Natural killer cell (primary cell): ENCODE data around the gene EPHA4. TPM values are rescaled to one million over a fixed set of nuclear protein-coding genes. Genes with fewer than 3 reads are reported as not detected.

ENCODE experiments used
- ATAC-seq, 3 donors: fragments of 150-1000 bp in 2 of 3; fragments of 200-7000 bp in 1 of 3; cut with Tn5 transposase; 1 replicate in 1 of 3; 2 replicates in 2 of 3; pipeline ENCODE4 v1.10.0; 2021; ENCODE audit warnings: mild to moderate bottlenecking in 2 of 3, moderate library complexity in 2 of 3
- DNase-seq, 2 donors: peaks; one replicate each; pipeline versions ENCODE4 v3.0.0 to v3.0.0-alpha.2; 2013 to 2021; ENCODE audit warnings: mixed read lengths in 1 of 2
- H3K27ac ChIP-seq: one replicate; pipeline ENCODE4 v1.5.1; 2013; ENCODE audit warnings: mild to moderate bottlenecking, low read length
- H3K27me3 ChIP-seq: one replicate; pipeline ENCODE4 v1.6.1; 2013; ENCODE audit warnings: low read length; ENCODE audit not compliant: control insufficient read depth, insufficient read depth
- H3K36me3 ChIP-seq: one replicate; pipeline ENCODE4 v1.6.1; 2013; ENCODE audit warnings: low read length; ENCODE audit not compliant: control insufficient read depth, insufficient read depth
- H3K4me1 ChIP-seq: one replicate; pipeline ENCODE4 v1.6.1; 2013; ENCODE audit warnings: low read length; ENCODE audit not compliant: control insufficient read depth, insufficient read depth
- H3K4me3 ChIP-seq: one replicate; pipeline ENCODE4 v1.5.1; 2013; ENCODE audit warnings: low read length
- H3K9me3 ChIP-seq: one replicate; pipeline ENCODE4 v1.6.1; 2013; ENCODE audit warnings: low read length; ENCODE audit not compliant: control insufficient read depth, insufficient read depth
- H3K27ac Mint-ChIP-seq, 2 donors: one replicate each; pipeline ENCODE4 v1.8.0; 2022; ENCODE audit warnings: mild to moderate bottlenecking in 2 of 2, mixed read lengths in 2 of 2, moderate library complexity in 1 of 2
- H3K27me3 Mint-ChIP-seq, 2 donors: one replicate each; pipeline ENCODE4 v1.8.0; 2022; ENCODE audit warnings: low read depth in 2 of 2, mixed read lengths in 2 of 2
- H3K36me3 Mint-ChIP-seq: one replicate; pipeline ENCODE4 v1.8.0; 2022; ENCODE audit warnings: mixed read lengths
- H3K4me1 Mint-ChIP-seq, 2 donors: one replicate each; pipeline ENCODE4 v1.8.0; 2022; ENCODE audit warnings: mixed read lengths in 2 of 2
- H3K4me3 Mint-ChIP-seq: one replicate; pipeline ENCODE4 v1.8.0; 2022; ENCODE audit warnings: mild to moderate bottlenecking, moderate library complexity, mixed read lengths
- H3K9me3 Mint-ChIP-seq, 2 donors: one replicate each; pipeline ENCODE4 v1.8.0; 2022; ENCODE audit warnings: mixed read lengths in 2 of 2
- WGBS: methylation state at CpG from one replicate; pipeline ENCODE4 v1.1.7; 2013; ENCODE audit warnings: missing lambda C conversion rate; ENCODE audit not compliant: insufficient coverage; 5-methylcytosine and 5-hydroxymethylcytosine counted together
- intact Hi-C: fragments of 100-400 bp; cut with micrococcal nuclease; formaldehyde crosslinking; loops from one replicate; pipeline ENCODE4 v1.14.2; 2022
- total RNA-seq, 4 donors: library from RNA; stranded (reverse); fragments of 120-200 nt in 1 of 4; gene quantifications; one replicate each; pipeline versions ENCODE4 v1.2.3 to v1.2.4, GENCODE V29; 2013 to 2022
- TF ChIP-seq, protein P1 (sequence below): fragments of 200-600 bp; IDR thresholded peaks from one replicate; pipeline ENCODE4 v1.8.0; 2022; ENCODE audit warnings: antibody characterized with exemption

Gene EPHA4
- total RNA-seq, result 10 to 100 TPM; 27.2 to 48.6 (median 44.7) TPM
- 71.9 TPM for total RNA-seq (2013)

DNA sequence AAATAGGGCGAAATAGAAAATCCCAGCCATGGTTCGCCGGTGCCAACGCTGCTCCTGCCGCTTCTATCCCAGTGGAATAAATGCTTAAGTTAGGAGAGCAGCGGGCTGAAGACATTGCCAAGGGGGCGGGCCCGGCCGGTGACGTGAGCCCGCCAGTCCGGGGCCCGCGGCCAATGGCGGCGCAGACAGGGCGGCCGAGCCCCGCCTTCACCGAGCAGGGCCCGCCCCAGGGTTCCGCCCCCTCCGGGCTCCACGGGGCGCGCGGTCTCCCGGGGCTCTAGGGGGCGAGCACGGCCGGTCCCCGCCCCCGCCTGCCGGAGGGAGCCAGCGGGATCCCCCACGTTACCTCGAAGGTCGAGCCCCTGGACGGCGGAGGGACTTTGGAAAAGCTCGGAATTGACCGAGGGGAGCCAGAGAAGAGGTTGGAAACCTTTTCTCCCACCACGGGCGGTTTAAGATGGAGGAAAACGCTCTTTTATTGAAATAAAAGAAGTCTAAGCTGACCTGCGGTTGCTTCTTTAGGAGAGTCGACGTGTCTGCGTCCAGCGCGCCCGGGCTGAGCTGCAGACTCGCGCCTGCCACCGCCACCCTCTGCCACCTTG, at the start of gene EPHA4:
TSS of gene EPHA4 (minus strand) at position 86 of the 602 bp plus-strand sequence. CDS start at position 30, 56 bp downstream.
- TF ChIP-seq, protein P1, sequence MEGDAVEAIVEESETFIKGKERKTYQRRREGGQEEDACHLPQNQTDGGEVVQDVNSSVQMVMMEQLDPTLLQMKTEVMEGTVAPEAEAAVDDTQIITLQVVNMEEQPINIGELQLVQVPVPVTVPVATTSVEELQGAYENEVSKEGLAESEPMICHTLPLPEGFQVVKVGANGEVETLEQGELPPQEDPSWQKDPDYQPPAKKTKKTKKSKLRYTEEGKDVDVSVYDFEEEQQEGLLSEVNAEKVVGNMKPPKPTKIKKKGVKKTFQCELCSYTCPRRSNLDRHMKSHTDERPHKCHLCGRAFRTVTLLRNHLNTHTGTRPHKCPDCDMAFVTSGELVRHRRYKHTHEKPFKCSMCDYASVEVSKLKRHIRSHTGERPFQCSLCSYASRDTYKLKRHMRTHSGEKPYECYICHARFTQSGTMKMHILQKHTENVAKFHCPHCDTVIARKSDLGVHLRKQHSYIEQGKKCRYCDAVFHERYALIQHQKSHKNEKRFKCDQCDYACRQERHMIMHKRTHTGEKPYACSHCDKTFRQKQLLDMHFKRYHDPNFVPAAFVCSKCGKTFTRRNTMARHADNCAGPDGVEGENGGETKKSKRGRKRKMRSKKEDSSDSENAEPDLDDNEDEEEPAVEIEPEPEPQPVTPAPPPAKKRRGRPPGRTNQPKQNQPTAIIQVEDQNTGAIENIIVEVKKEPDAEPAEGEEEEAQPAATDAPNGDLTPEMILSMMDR, result peak; percentile 17
- peak within 1 kb of the TSS; percentile 86 for H3K4me3 Mint-ChIP-seq
- Histone ChIP-seq H3K4me1 (peaks cover 43% of the 10 kb centered on the region), H3K4me3 (peak within 1 kb of the TSS; percentile 98), H3K27me3 (peaks cover 16% of the 10 kb centered on the region), H3K9me3 (no peaks in the 10 kb centered on the region), H3K36me3 (peaks cover 1% of the 10 kb centered on the region), H3K27ac (peak within 1 kb of the TSS; percentile 70)
- WGBS, result under 1% methylated on average over 54 of the region's 55 CpGs
- intact Hi-C loops, result loop anchor here (1.0 to 10.0 kb wide), 6 partner anchors 40 to 1838 kb away; no protein-coding TSS in a partner anchor
- H3K4me1 Mint-ChIP-seq, result peaks cover 34 to 55% of the 10 kb centered on the region in 2 donors
- H3K9me3 Mint-ChIP-seq, result no peaks in the 10 kb centered on the region
- H3K27me3 Mint-ChIP-seq, result peaks cover 40 to 45% of the 10 kb centered on the region in 2 donors
- peak; percentile 90 to 97 (median 92) for ATAC-seq
- peak; percentile 93 to 95 for DNase-seq
- peak within 1 kb of the TSS; percentile 89 to 96 for H3K27ac Mint-ChIP-seq
- H3K36me3 Mint-ChIP-seq, result no peaks in the 10 kb centered on the region

DNA sequence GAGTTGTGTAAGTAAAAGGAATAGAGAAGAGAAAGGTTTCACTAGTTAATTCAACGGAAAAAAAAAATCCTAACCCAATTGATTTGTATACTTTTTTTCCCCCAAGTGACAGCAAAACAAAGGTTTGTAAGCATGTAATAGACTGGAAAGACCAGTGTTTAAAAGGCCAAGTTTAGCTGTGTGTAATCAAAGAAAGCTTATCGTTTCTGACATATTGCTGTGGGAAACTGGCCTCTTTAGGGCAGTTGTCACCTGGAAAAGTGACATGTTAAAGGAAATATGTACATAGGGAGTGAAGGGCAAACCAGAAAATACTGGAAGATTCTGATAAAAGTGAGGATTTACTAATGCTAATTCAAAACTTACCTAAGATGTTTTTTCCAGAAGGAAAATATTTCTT, 45.9 kb upstream of the EPHA4 start:
- Histone ChIP-seq H3K36me3 (no peaks in the 10 kb centered on the region), H3K27me3 (no peaks in the 10 kb centered on the region), H3K4me3 (no peak overlapping the region), H3K4me1 (no peaks in the 10 kb centered on the region), H3K9me3 (no peaks in the 10 kb centered on the region), H3K27ac (no peak overlapping the region)
- intact Hi-C loops, result no loop called here
- TF ChIP-seq, protein P1, result no peak
- Mint-ChIP-seq H3K9me3 (no peaks in the 10 kb centered on the region), H3K4me3 (no peak overlapping the region), H3K27ac (no peak overlapping the region), H3K27me3 (no peaks in the 10 kb centered on the region), H3K36me3 (no peaks in the 10 kb centered on the region), H3K4me1 (no peaks in the 10 kb centered on the region)
- ATAC-seq, result no peak
- DNase-seq, result no peak
- WGBS, result 80% methylated on average over 1 of the region's 2 CpGs

DNA sequence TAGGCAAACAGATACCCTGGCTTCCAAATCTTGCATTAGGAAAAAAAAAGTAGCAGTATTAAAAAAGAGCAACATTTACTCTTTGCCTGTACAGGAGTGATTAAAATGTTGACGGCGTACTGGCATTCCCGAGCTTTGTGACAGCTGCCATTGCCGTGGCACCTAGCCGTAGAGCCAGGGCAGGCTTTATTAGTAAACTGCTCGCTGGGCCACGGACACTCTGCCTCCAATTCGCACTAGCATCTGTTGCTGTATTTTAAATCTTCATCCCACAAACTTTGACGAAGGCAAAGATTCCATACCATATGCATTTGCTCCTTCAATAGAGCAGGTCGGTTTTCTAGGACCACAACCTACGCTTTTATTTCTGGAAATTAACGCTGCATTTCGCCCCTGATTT, 44.5 kb upstream of the EPHA4 start:
- no peak overlapping the region for H3K27ac ChIP-seq
- ATAC-seq (no peak), DNase-seq (no peak)
- Mint-ChIP-seq H3K36me3 (no peaks in the 10 kb centered on the region), H3K4me1 (no peaks in the 10 kb centered on the region), H3K27ac (no peak overlapping the region), H3K27me3 (peaks cover 4 to 11% of the 10 kb centered on the region in 2 donors), H3K4me3 (no peak overlapping the region), H3K9me3 (no peaks in the 10 kb centered on the region)
- no peaks in the 10 kb centered on the region for H3K9me3 ChIP-seq
- WGBS, result 89% methylated on average over 13 of the region's 13 CpGs
- no peaks in the 10 kb centered on the region for H3K36me3 ChIP-seq
- H3K4me1 ChIP-seq, result no peaks in the 10 kb centered on the region
- TF ChIP-seq, protein P1, result no peak
- H3K4me3 ChIP-seq, result no peak overlapping the region
- no peaks in the 10 kb centered on the region for H3K27me3 ChIP-seq
- intact Hi-C loops, result no loop called here

DNA sequence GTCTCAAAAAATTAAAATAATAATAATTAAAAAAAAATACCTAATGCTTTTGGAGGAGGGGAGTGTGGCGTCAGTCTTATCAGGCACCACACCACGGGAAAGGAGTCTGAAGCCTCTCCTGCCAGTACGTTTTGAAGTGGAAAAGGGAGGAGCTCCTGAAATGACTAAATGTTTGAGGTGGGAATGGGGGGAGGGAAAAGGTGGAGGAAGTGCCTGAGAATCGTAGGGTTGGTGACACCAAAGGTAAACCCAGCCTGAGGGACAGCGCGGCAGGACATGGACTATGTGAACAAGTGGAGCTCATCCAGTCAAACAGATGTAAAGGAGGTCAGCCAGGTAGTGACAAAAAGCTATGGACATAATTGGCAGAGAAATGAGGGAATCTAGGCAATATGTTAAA, 42.2 kb upstream of the EPHA4 start:
- no peak overlapping the region for H3K27ac ChIP-seq
- no peaks in the 10 kb centered on the region for H3K4me1 ChIP-seq
- no peaks in the 10 kb centered on the region for H3K36me3 ChIP-seq
- H3K27ac Mint-ChIP-seq, result no peak overlapping the region
- no peak for DNase-seq
- peaks cover 8 to 18% of the 10 kb centered on the region in 2 donors for H3K27me3 Mint-ChIP-seq
- no peaks in the 10 kb centered on the region for H3K9me3 ChIP-seq
- H3K4me3 ChIP-seq, result no peak overlapping the region
- H3K27me3 ChIP-seq, result no peaks in the 10 kb centered on the region
- WGBS, result 69% methylated on average over 6 of the region's 6 CpGs
- TF ChIP-seq, protein P1, result no peak
- no peak for ATAC-seq
- intact Hi-C loops, result no loop called here
- H3K4me3 Mint-ChIP-seq, result no peak overlapping the region
- H3K36me3 Mint-ChIP-seq, result no peaks in the 10 kb centered on the region
- H3K4me1 Mint-ChIP-seq, result no peaks in the 10 kb centered on the region
- no peaks in the 10 kb centered on the region for H3K9me3 Mint-ChIP-seq
